ENCODE measurements around the gene GRN.

Gene GRN

GRCh38 chr17:44376779-44377178 is 31.7 kb downstream of the GRN start:
- no peaks in the 10 kb centered on the region for H3K27me3 ChIP-seq (ENCODE audit: insufficient read depth, low read length)
- H3K27ac ChIP-seq (ENCODE audit: low read depth, low read length) = no peak overlapping the region
- H3K4me3 ChIP-seq (ENCODE audit: low read depth, low read length) = no peak overlapping the region
- H3K4me1 ChIP-seq (ENCODE audit: control insufficient read depth, insufficient read depth, low read length, unreplicated experiment) = no peaks in the 10 kb centered on the region
- H3K79me2 ChIP-seq (ENCODE audit: control insufficient read depth, insufficient read depth, low read length, unreplicated experiment) = no peaks in the 10 kb centered on the region
- no peak overlapping the region for H2AFZ ChIP-seq (ENCODE audit: low read length, unreplicated experiment)
- H3K36me3 ChIP-seq (ENCODE audit: insufficient read depth, low read length) = no peaks in the 10 kb centered on the region

- Histone ChIP-seq H2AFZ (ENCODE audit: low read length, unreplicated experiment) (no peak overlapping the region), H3K27me3 (ENCODE audit: insufficient read depth, low read length) (peaks cover 8% of the 10 kb centered on the region; the same call in 1 of the 2 replicates)
These were observed 33.1 kb downstream of the GRN start for GRCh38 chr17:44378171-44378705.

GRCh38 chr17:44379887-44380286 is 34.8 kb downstream of the GRN start:
- no peaks in the 10 kb centered on the region for H3K79me2 ChIP-seq (ENCODE audit: control insufficient read depth, insufficient read depth, low read length, unreplicated experiment)
- H3K4me3 ChIP-seq (ENCODE audit: low read depth, low read length) = no peak overlapping the region
- H3K36me3 ChIP-seq (ENCODE audit: insufficient read depth, low read length) = no peaks in the 10 kb centered on the region
- no peak overlapping the region for H3K27ac ChIP-seq (ENCODE audit: low read depth, low read length)
- H2AFZ ChIP-seq (ENCODE audit: low read length, unreplicated experiment) = no peak overlapping the region
- no peaks in the 10 kb centered on the region for H3K4me1 ChIP-seq (ENCODE audit: control insufficient read depth, insufficient read depth, low read length, unreplicated experiment)
- peaks cover 24% of the 10 kb centered on the region for H3K27me3 ChIP-seq (ENCODE audit: insufficient read depth, low read length)

More at GRCh38 chr17:44378171-44378705, 33.1 kb downstream of the GRN start:
- Histone ChIP-seq H3K36me3 (ENCODE audit: insufficient read depth, low read length) (no peaks in the 10 kb centered on the region), H3K4me3 (ENCODE audit: low read depth, low read length) (no peak overlapping the region), H3K79me2 (ENCODE audit: control insufficient read depth, insufficient read depth, low read length, unreplicated experiment) (no peaks in the 10 kb centered on the region), H3K4me1 (ENCODE audit: control insufficient read depth, insufficient read depth, low read length, unreplicated experiment) (no peaks in the 10 kb centered on the region), H3K27ac (ENCODE audit: low read depth, low read length) (no peak overlapping the region)

GRCh38 chr17:44380767-44381166 is 35.7 kb downstream of the GRN start:
- Histone ChIP-seq H3K4me3 (ENCODE audit: low read depth, low read length) (no peak overlapping the region), H3K27ac (ENCODE audit: low read depth, low read length) (no peak overlapping the region), H2AFZ (ENCODE audit: low read length, unreplicated experiment) (no peak overlapping the region), H3K36me3 (ENCODE audit: insufficient read depth, low read length) (no peaks in the 10 kb centered on the region), H3K27me3 (ENCODE audit: insufficient read depth, low read length) (peaks cover 27% of the 10 kb centered on the region), H3K79me2 (ENCODE audit: control insufficient read depth, insufficient read depth, low read length, unreplicated experiment) (no peaks in the 10 kb centered on the region), H3K4me1 (ENCODE audit: control insufficient read depth, insufficient read depth, low read length, unreplicated experiment) (no peaks in the 10 kb centered on the region)

- H2AFZ ChIP-seq (ENCODE audit: low read length, unreplicated experiment) = no peak overlapping the region
- H3K27ac ChIP-seq (ENCODE audit: low read depth, low read length) = no peak overlapping the region
- H3K4me3 ChIP-seq (ENCODE audit: low read depth, low read length) = no peak overlapping the region
- no peaks in the 10 kb centered on the region for H3K79me2 ChIP-seq (ENCODE audit: control insufficient read depth, insufficient read depth, low read length, unreplicated experiment)
- H3K4me1 ChIP-seq (ENCODE audit: control insufficient read depth, insufficient read depth, low read length, unreplicated experiment) = no peaks in the 10 kb centered on the region
- peaks cover 38% of the 10 kb centered on the region for H3K27me3 ChIP-seq (ENCODE audit: insufficient read depth, low read length)
- H3K36me3 ChIP-seq (ENCODE audit: insufficient read depth, low read length) = no peaks in the 10 kb centered on the region
These were observed 36.8 kb downstream of the GRN start for GRCh38 chr17:44381810-44382305.

- H3K27ac ChIP-seq (ENCODE audit: low read depth, low read length) = no peak overlapping the region
- H3K36me3 ChIP-seq (ENCODE audit: insufficient read depth, low read length) = no peaks in the 10 kb centered on the region
- H3K4me3 ChIP-seq (ENCODE audit: low read depth, low read length) = no peak overlapping the region
- H3K27me3 ChIP-seq (ENCODE audit: insufficient read depth, low read length) = peaks cover 38% of the 10 kb centered on the region
- no peaks in the 10 kb centered on the region for H3K4me1 ChIP-seq (ENCODE audit: control insufficient read depth, insufficient read depth, low read length, unreplicated experiment)
- no peaks in the 10 kb centered on the region for H3K79me2 ChIP-seq (ENCODE audit: control insufficient read depth, insufficient read depth, low read length, unreplicated experiment)
- no peak overlapping the region for H2AFZ ChIP-seq (ENCODE audit: low read length, unreplicated experiment)
These were observed 37.8 kb downstream of the GRN start for GRCh38 chr17:44382917-44383316.

GRCh38 chr17:44383363-44383762 is 38.3 kb downstream of the GRN start:
- H3K36me3 ChIP-seq (ENCODE audit: insufficient read depth, low read length) = no peaks in the 10 kb centered on the region
- no peaks in the 10 kb centered on the region for H3K4me1 ChIP-seq (ENCODE audit: control insufficient read depth, insufficient read depth, low read length, unreplicated experiment)
- no peaks in the 10 kb centered on the region for H3K79me2 ChIP-seq (ENCODE audit: control insufficient read depth, insufficient read depth, low read length, unreplicated experiment)
- no peak overlapping the region for H3K4me3 ChIP-seq (ENCODE audit: low read depth, low read length)
- H3K27me3 ChIP-seq (ENCODE audit: insufficient read depth, low read length) = peaks cover 38% of the 10 kb centered on the region
- H3K27ac ChIP-seq (ENCODE audit: low read depth, low read length) = no peak overlapping the region
- H2AFZ ChIP-seq (ENCODE audit: low read length, unreplicated experiment) = no peak overlapping the region

- H3K4me3 ChIP-seq (ENCODE audit: low read depth, low read length) = no peak overlapping the region
- H3K27ac ChIP-seq (ENCODE audit: low read depth, low read length) = no peak overlapping the region
- no peaks in the 10 kb centered on the region for H3K79me2 ChIP-seq (ENCODE audit: control insufficient read depth, insufficient read depth, low read length, unreplicated experiment)
- H3K27me3 ChIP-seq (ENCODE audit: insufficient read depth, low read length) = peaks cover 38% of the 10 kb centered on the region
- H3K36me3 ChIP-seq (ENCODE audit: insufficient read depth, low read length) = no peaks in the 10 kb centered on the region
- no peak overlapping the region for H2AFZ ChIP-seq (ENCODE audit: low read length, unreplicated experiment)
- H3K4me1 ChIP-seq (ENCODE audit: control insufficient read depth, insufficient read depth, low read length, unreplicated experiment) = no peaks in the 10 kb centered on the region
These were observed 38.8 kb downstream of the GRN start for GRCh38 chr17:44383861-44384260.

GRCh38 chr17:44384281-44384822 is 39.2 kb downstream of the GRN start:
- Histone ChIP-seq H3K4me3 (ENCODE audit: low read depth, low read length) (peak overlapping the region; percentile 74), H3K79me2 (ENCODE audit: control insufficient read depth, insufficient read depth, low read length, unreplicated experiment) (no peaks in the 10 kb centered on the region), H3K27ac (ENCODE audit: low read depth, low read length) (no peak overlapping the region), H3K4me1 (ENCODE audit: control insufficient read depth, insufficient read depth, low read length, unreplicated experiment) (no peaks in the 10 kb centered on the region), H3K27me3 (ENCODE audit: insufficient read depth, low read length) (peaks cover 38% of the 10 kb centered on the region), H2AFZ (ENCODE audit: low read length, unreplicated experiment) (peak overlapping the region; percentile 19), H3K36me3 (ENCODE audit: insufficient read depth, low read length) (no peaks in the 10 kb centered on the region)

- Histone ChIP-seq H2AFZ (ENCODE audit: low read length, unreplicated experiment) (peak overlapping the region; percentile 19), H3K36me3 (ENCODE audit: insufficient read depth, low read length) (no peaks in the 10 kb centered on the region), H3K4me1 (ENCODE audit: control insufficient read depth, insufficient read depth, low read length, unreplicated experiment) (no peaks in the 10 kb centered on the region), H3K27ac (ENCODE audit: low read depth, low read length) (no peak overlapping the region), H3K79me2 (ENCODE audit: control insufficient read depth, insufficient read depth, low read length, unreplicated experiment) (no peaks in the 10 kb centered on the region), H3K4me3 (ENCODE audit: low read depth, low read length) (peak overlapping the region; percentile 74), H3K27me3 (ENCODE audit: insufficient read depth, low read length) (peaks cover 38% of the 10 kb centered on the region)
These were observed 39.8 kb downstream of the GRN start for GRCh38 chr17:44384823-44385286.
